Choroid plexus epithelial cell (primary cell): ENCODE measurements around the gene ATAD3C.
"Not testable (repeated sequence)": the region's sequence is repeated elsewhere in the genome, so short reads cannot be mapped to it uniquely, and the experiment has no call there.

Experiments used
- DNase-seq: peaks from one replicate; pipeline ENCODE4 v3.0.0-alpha.2; 2010; ENCODE audit warnings: low read depth
- H3K4me3 ChIP-seq: 2 replicates; pipeline ENCODE4 v1.5.1; 2011; ENCODE audit warnings: low read depth, mild to moderate bottlenecking, control low read depth, low read length, moderate library complexity
- TF ChIP-seq, protein P1 (sequence below): conservative IDR thresholded peaks from 2 replicates; pipeline ENCODE4 v1.5.1; 2011; ENCODE audit warnings: low read depth, mild to moderate bottlenecking, control low read depth, inconsistent platforms, low read length, moderate library complexity

ATAD3C gene

GRCh38 chr1:1449099-1449739 is at the start of gene ATAD3C:
ATAD3C (plus strand) TSS chr1:1449689; CDS start chr1:1450684, 995 bp downstream.
- DNase-seq: no peak
- TF ChIP-seq, protein P1, sequence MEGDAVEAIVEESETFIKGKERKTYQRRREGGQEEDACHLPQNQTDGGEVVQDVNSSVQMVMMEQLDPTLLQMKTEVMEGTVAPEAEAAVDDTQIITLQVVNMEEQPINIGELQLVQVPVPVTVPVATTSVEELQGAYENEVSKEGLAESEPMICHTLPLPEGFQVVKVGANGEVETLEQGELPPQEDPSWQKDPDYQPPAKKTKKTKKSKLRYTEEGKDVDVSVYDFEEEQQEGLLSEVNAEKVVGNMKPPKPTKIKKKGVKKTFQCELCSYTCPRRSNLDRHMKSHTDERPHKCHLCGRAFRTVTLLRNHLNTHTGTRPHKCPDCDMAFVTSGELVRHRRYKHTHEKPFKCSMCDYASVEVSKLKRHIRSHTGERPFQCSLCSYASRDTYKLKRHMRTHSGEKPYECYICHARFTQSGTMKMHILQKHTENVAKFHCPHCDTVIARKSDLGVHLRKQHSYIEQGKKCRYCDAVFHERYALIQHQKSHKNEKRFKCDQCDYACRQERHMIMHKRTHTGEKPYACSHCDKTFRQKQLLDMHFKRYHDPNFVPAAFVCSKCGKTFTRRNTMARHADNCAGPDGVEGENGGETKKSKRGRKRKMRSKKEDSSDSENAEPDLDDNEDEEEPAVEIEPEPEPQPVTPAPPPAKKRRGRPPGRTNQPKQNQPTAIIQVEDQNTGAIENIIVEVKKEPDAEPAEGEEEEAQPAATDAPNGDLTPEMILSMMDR: no peak
- H3K4me3 ChIP-seq: no peak within 1 kb of the TSS

- peak; percentile 46 for DNase-seq
- peak overlapping the region; percentile 99 for H3K4me3 ChIP-seq
- TF ChIP-seq, protein P1: no peak
Observed at GRCh38 chr1:1399872-1400575, 49.5 kb upstream of the ATAD3C start.

- TF ChIP-seq, protein P1: no peak
- H3K4me3 ChIP-seq: peak overlapping the region; percentile 99
- peak; percentile 14 for DNase-seq
Observed at GRCh38 chr1:1400576-1401456, 48.7 kb upstream of the ATAD3C start.

- TF ChIP-seq, protein P1: no peak
- H3K4me3 ChIP-seq: peak overlapping the region; percentile 13
- DNase-seq: no peak
Observed at GRCh38 chr1:1401457-1402010, 48.0 kb upstream of the ATAD3C start.

GRCh38 chr1:1402072-1402900 is 47.2 kb upstream of the ATAD3C start:
- TF ChIP-seq, protein P1: peak; percentile 84
- DNase-seq: peak; percentile 80
- H3K4me3 ChIP-seq: no peak overlapping the region

DNA sequence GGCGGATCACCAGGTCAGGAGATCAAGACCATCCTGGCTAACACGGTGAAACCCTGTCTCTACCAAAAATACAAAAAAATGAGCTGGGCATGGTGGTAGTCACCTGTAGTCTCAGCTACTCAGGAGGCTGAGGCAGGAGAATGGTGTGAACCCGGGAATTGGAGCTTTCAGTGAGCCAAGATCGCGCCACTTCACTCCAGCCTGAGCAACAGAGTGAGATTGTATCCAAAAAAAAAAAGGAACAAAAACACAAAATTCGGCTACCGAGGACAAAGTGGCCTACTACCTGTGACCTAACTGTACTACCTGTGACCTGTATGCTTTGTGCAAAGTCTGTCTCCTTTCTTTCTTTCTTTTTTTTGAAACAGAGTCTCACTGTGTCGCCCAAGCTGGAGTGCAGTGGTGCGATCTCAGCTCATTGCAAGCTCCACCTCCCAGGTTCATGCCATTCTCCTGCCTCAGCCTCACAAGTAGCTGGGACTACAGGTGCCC is 46.5 kb upstream of the ATAD3C start:
- H3K4me3 ChIP-seq, DNase-seq: not testable (repeated sequence)
